HG03060 (cell line): ENCODE measurements around the gene PRDM16.

Source experiments
- ATAC-seq: cut with Tn5 transposase; IDR thresholded peaks from one replicate; pipeline ENCODE4 v1.9.1; 2021; ENCODE audit warnings: low read depth, moderate number of reproducible peaks; ENCODE audit not compliant: unreplicated experiment

The PRDM16 gene

DNA sequence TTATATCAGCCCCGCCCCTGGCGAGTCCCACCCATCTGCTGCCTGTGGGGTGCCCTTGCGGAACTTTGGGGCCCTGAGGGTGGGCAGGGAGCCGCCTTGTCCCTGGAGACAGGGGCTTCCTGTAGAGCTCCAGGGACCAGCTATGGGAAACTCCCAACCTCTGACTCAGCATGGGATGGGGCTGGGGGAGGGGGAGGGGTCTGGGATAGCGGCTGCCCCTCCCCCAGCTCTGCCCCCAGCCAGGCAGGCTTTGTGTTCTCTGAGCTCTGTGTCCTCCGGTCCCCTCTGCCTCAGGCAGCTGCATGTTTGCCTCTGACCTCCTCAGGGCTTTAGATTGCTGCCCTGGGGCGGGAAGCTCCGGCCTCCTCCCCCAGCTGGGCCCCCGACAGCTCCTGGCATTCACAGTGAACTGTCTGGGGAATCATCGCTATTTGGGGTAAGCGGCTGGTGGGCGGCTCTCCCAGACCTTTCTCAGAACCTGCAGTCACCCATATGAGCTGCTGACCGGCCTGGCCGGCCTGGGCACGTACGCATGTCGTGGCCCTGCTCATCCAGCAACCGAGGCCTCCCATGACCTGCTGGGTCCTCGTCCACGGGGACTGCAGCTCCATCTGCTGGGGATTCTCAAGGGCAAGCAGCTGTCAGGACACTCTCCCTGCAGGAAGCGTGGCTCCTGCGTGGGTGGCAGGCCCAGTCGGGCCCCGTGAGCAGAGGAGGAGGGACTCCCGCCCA is 402.5 kb downstream of the PRDM16 start:
- no peak for ATAC-seq

DNA sequence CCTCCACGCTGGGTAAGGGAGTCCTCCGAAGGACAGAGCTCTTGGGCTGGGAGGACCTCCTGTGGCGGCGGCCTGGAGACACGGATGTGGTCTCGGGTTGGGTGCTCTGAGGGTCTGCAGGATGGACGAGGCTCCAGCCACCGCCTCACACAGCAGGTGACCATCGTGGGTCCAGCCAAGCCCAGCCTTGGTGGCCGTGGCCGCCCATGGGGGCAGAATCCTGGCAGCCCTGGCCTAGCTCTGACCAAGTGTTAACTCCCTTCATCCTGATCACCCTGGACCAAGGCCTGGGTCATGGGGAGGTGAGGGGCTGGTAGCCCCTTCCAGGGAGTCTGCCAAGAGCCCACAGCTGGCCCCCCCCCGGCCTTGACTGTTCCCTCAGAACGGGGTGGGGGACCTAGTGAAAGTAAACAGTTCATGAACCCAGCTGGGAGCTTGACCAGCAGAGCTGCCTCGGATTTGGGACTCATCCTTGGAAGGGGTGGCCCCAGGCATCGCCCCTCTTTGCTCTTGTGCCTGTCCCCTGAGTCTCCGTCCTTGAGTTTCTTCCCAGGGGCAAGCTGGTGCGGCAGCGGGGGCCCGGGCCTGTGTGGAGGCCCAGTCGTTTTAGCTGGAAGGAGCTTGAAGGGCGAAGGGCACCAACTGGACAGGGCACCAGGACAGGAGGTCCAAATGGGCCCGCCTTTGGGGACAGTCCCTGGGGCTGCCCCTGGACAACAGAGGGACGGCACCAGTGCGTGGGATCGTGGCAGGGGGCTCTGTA is 403.3 kb downstream of the PRDM16 start:
- no peak for ATAC-seq

DNA sequence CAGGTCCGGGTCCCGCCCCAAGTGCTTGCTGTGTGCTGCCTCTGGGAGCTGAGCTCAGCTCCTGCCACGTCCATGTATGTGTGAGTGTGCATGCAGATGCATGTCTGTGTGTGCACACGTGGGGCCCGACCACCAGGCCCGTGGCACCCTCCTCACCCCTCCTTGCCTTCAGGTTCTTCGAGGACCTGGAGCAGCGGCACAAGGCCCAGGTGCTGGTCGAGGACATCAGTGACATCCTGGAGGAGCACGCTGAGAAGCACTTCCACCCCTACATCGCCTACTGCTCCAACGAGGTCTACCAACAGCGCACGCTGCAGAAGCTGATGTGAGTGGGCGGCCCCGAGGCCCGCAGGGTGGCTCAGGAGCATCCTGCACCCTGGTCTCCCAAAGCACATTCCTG is 403.9 kb downstream of the PRDM16 start:
- no peak for ATAC-seq

DNA sequence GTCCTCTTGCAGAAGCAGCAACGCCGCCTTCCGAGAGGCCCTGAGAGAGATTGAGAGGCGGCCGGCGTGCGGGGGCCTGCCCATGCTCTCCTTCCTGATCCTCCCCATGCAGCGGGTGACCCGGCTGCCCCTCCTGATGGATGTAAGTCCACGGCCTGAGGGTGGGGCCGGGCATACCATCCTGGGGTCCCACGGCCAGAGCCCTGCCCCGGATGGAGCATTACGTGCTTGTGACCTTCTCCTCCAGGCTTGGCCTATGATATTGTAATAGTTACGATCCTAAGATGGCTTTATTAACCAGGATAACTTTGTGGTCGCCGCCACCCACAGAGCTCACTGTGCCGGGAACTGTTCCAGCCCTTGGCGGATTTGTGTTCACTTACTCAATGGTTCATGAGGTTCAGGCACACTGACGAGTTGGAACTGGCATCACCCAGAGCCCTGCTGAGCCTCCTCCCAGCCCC is 404.4 kb downstream of the PRDM16 start:
- ATAC-seq, result no peak

DNA sequence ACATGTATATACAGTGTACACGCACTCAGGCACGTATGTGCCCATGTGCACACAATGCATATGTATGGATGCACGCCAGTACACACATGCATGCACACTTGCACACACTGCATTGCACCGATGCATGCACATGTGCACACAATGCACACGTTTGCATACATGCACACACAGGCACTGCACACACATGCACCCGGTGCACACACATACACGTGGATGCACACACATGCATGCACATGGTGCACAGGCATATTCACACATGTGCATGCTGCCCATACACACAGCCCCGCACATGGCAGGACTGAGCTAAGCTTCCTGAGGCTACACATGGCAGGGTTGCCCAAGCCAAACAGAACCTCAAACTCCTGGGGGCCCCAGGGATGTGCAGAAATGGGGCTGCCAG is 405.0 kb downstream of the PRDM16 start:
- ATAC-seq, result no peak

DNA sequence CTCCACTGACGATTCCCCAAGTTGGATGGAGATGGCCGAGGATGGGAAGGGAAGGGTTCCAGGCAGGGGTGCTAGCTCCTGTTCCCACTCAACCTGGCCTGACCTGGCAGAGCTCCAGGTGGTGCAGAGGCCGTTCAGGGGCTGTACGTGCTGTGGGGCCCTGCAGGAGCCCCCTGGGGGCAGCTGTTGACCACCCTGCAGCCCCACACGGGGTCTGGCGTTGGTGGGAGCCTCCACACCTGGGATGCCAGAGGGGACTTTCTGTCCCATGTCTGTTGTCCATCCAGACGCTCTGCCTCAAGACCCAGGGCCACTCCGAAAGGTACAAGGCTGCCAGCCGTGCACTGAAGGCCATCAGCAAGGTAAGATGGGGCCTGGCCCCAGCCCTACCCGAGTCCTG is 405.4 kb downstream of the PRDM16 start:
- no peak for ATAC-seq

DNA sequence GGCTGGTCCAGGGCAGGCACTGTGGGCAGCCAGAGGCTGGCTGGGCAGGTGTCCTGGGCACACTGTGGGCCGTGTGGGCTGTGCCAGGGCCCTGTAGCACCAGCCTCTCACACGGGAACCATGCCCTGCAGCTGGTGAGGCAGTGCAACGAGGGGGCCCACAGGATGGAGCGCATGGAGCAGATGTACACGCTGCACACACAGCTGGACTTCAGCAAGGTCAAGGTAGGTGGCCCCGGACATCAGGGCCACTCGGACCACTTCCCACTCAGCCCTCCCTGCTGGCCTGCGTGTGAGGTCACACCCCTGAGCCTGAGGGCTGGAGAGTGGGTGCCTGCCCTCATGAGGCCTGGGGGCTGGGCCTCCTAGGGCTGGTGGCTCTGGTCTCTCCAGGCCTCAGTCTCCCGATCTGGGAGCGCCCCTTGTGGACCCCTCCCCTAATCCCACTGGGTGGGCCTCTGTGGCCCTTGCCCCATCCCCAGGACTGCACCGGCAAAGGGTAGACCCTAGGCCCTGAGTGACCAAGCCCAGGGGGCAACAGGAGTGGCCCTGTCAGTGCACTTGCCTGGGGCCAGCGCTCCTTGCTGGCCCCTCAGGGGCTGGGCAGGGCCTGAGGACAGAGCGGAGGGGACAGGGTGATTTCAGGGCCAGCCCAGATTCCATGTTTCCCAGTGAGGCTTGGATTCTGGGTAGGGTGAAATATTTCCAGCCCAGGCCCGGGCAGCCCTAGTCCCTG is 407.0 kb downstream of the PRDM16 start:
- no peak for ATAC-seq

DNA sequence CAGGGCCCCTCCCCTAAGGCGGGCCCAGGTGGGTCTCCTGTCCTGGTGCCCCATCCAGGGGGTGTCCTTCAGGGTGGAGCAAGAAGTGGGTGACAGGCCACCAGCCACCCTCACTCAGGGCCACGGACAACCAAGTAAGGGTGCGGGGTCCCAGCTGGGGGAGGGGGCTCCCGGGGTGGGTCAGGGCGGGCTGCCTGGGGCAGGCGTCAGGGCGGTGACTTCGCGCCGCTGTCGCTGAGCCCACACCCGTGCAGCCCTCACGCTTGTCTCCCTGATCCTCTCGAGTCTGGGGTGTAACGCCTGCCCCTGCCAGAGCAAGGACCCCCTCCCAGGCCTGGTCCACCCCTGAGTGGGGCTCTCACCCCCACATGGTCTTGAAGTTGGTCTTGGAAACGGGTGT is 407.7 kb downstream of the PRDM16 start:
- ATAC-seq, result no peak

DNA sequence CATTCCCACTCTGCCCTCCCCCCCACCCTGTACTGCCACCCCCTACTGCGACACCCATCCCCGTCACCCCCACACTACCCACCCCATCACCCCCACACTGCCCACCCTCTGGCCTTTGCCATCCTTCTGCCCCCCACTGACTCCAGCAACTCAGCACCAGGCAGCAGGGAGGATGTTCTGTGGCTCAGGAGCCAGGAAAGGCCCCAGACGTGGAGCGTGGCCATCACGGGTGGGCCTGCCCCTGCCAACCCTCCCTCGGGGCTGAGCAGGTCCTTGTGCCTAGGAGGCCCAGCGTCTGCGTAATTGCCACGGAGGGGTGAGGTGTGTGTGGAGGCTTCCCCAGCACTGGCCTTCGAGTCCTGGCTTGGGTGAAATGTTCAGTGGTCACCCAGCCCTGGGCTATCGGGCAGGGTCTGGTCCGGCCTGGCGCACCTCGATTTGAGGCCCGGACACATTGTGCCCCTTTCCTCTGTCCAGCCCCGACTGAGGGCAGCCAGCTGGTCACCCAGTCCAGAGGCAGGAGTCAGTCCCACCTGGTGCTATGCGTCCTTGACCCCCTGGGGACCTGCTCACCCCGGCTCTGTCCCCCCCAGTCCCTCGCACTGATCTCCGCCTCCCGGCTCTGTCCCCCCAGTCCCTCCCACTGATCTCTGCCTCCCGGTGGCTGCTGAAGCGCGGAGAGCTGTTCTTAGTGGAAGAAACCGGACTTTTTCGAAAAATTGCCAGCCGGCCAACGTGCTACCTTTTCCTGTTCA is 408.4 kb downstream of the PRDM16 start:
- ATAC-seq, result no peak

DNA sequence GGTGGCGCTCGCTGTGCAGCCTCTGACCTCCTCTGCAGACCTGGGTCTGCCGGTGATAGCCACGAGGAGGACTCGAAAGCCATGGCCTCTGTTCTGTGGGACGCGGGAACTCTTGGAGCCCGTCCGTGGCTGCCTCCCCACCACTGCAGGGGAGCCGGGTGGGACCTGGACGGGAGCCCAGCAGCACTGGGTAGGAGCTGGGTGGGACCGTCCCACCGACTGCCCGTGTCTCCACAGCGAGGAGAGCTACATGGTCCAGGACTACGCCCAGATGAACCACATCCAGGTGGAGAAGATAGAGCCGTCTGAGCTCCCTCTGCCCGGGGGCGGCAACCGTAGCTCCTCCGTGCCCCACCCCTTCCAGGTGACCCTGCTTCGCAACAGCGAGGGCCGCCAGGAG is 409.2 kb downstream of the PRDM16 start:
- ATAC-seq, result no peak

DNA sequence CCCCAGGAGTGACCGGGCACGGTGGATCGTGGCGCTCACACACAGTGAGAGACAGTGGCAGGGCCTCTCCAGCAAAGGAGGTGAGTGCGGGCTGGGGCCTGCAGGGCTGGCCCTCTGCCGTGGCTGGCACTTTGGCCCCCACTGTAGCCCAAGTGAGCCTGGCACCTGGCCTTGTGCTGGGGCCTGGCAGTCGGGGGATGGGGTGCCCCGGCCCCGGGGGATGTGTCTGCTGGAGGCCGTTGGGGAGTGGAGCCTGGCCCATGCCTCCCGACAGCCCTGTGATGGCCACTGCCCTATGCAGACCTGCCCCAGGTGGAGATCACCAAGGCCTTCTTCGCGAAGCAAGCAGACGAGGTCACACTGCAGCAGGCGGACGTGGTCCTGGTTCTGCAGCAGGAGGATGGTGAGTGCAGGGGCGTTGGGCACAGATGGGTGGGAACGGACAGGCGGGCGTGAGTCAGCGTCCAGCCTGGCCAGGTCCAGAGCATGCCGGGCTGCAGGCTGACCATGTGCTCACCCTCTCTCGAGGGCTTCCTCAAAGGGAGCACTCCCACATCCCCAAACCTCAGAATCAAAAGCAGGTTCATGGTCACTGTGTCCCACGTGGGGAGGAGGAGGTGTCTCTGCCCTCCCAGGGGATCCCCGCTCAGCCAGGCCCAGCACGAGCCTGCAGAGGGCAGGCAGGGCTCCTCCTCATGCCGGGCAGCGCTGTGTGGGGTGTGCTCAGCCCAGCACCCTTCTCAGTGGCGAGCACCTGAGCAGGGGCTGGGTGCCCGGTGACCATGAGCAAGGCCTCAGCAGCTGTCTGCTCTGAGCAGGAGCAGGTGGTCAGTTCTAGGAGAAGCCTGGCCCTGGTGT is 410.7 kb downstream of the PRDM16 start:
- no peak for ATAC-seq

DNA sequence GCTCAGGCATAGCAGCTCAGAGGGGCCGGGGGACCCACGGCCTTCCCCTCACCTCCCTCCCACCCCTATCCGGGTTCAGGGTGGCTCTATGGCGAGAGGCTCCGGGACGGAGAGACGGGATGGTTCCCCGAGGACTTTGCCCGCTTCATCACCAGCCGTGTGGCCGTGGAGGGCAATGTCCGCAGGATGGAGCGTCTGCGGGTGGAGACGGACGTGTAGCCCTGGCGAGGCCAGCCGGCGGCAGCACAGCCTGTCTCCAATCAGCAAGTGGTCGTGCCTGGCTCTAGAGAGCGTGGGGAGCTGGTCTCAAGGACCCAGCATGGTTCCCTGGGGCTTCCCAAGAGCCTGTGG is 411.3 kb downstream of the PRDM16 start:
- no peak for ATAC-seq

DNA sequence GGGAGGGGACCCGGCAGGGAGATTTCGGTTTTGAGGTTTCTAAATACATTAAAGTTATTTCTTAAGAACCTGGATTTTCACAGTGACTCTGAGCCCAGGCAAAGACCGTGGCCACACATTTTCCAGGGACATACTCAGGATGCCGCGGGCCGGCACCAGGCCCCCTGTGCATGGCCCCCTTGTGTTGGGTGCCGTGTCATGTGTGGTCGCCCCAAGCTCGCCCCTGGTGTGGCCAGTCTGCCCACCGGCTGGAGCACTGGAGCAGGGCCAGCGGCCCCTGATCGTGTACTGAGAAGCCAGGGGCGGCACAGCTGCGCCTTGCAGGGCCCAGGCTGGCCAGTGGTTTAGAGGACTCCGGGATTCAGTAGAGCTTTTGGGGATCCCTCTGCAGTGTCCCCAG is 412.0 kb downstream of the PRDM16 start:
- ATAC-seq, result no peak

DNA sequence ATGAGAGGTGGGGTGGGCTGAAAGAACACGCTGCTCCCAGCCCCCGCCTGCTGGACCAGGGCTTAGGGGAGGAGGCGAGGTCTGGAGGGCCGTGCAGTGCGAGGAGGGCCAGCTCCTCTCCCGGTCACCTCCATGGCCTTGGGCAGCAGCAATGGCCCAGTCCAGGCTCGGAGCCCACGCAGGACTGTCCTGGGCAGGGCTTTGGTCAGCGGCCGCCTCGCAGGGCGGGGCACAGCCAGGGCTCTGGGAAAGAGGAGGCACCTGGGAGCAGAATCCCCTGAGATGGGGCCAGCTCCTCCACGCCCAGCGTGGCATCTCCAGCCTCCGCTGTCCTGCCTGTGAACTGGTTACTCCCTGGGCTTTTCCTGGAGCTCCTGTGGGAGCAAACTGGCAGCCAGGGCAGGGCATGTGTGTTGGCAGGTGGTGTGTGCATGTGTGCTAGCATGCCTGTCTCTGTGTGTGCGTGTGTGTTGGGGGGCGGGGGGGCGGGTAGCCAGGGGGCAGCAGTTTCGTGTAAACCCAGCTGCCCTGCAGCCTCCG is 412.9 kb downstream of the PRDM16 start:
- no peak for ATAC-seq

DNA sequence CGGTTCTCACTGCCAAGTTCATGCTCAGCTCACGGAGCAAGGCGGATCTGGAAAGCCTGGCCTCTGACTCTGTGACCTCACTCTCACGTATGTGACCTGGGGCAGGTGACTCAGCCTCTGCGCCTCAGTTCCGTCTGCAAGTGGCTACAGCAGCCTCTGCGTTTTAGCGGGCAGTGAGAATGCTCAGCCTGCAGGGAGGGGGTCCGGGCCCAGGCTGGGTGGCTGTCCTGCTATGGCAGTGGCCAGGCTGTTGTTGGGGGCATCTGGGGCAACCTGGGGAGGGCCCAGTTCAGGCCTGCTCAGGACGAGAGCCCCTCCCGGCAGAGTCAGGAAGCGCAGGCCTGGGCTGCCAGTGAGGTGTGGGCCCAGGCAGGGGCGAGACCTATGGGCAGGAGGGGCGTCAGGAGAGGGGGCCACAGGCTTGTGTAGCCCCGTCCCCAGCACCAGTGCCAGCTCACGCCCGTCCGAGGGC is 413.4 kb downstream of the PRDM16 start:
- ATAC-seq, result no peak

DNA sequence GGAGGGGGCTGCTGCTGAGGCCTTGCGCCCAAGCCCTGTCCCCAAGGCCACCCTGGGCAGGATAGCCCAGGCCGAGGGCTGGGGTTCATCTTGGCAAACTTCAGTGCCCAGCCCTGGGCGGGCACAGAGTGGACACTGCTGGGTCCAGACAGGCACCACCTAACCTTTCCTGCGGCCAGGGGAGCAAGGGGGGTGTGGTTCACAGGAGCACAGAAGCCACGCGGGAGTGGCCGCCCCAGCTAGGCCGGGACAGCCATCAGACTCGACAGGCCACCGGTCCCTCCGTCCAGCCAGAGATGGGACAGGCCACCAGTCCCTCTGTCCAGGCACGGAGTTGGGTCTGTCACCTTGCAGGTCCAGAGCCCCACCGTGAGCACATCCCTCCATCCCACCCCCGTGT is 414.4 kb downstream of the PRDM16 start:
- no peak for ATAC-seq

DNA sequence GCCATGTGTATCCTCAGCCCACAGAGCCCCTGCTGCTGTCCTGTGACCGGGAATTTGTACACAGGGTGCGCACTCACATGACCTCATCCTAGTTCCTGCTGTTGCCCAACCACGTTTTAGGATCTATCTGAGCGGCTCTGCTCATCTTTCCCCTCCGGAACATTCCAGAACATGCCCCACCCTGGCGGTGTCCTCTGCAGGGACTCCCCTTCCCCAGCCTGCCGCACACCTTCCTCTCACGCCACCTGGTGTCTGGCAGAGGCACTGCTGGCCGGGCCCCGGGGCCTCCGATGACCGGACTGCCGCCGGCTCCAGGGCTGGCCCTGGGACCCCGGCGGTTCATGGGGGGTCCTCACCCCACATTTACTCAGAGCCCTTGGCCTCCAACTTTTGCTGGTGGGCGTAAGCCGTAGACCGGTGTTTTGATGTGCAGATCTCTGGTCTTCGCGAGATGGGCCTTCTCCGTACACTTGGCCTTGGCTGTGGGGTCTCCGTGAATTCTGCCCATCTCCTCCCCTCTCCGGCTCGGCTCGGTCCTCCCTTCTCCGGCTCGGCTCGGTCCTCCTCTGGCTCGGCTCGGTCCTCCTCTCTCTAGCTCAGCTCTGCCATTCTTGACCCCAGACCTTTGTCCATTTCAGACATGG is 414.9 kb downstream of the PRDM16 start:
- ATAC-seq, result no peak

DNA sequence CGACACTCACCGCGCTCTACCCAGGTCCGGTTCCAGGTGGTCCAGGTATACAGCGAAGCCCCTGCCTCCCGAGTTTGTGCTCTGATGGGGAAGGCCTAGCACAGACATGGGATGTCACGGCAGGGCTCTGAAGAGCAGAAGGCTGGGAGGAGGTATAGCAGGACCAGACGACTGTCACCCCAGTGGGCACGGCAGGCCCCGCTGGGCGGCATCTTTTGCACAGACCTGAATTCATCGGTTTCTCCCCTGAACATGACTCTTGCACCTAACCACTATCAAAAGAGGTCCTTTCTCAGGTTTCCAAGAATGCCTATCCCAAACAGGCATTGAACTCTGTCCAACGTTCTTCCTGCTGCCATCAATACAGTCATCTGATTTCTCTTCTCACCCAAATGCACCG is 416.0 kb downstream of the PRDM16 start:
- no peak for ATAC-seq
